ENCODE measurements around the gene SLU7.
A peak's percentile ranks its signal among the peaks of the same experiment; 100 is the strongest.

Gene SLU7

DNA sequence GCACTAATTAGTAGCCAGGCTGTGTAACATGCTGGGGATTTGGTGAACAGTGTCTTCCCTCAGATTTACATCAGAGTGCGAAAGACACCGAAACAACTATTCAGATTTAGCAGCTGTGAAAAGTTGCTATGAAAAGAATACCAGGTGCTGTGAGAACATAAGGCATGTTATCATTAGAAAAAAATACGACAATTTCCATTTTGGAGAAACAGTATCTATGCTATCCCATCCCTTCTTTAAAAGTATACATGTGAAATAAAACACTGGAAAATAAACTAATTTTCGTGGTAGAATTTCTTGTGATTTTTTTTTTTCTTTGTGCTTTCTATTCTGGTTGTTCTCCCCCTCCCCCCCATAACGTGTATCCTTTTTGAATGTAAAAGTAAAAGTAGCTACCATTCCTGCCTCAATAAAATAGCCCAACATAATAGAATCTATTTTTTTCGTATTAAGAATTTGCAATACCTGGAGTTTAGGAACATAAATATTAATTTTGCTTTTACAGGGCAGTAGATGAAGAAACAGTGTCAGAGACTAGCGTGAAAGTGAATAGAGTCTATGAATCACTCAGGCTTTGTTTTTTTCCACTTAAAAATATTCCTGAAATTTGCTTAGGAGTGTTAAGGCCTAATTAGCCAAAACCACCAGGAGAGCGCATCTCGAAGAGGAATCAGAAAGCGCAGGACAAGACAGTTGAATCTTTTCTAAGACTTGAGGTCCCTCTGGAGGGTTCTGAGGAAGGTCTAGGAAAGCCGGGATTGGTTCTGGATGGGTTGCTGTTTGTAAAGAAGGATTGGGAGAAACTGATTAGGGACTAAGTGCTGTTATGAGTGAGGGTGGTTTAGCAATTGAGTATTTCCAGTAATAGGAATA lies 813 bp upstream of the SLU7 start:
- DNase-seq (ENCODE audit: low read depth, low spot score): no peak

- DNase-seq (ENCODE audit: low read depth, low spot score): peak; percentile 73
Measured at GRCh38 chr5:160399402-160400353, 19.2 kb downstream of the SLU7 start, which contains the start of gene FAM200C. Gene FAM200C, minus strand, starts transcription at chr5:160400054. Its CDS starts 4,564 bp downstream, at chr5:160395490.

DNA sequence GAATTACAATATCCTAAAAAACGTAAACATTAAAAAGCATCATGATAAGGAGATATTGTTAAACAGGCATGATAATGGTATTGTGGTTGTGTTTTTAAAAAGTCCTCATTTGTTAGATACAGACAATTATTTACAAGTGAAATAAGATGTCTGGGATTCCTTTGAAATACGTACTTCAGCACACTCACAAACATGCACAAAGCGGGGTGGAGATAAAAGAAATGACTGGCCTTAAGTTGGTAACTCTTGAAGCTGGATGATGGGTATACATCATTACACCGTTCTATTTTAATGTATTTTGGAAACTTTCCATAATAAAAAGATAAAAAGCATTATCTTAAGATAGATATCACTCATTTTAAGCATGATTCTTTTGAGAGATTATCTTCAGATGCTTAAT lies 20.1 kb downstream of the SLU7 start:
- no peak for DNase-seq (ENCODE audit: low read depth, low spot score)

GRCh38 chr5:160397492-160397891 lies 21.4 kb downstream of the SLU7 start:
- DNase-seq (ENCODE audit: low read depth, low spot score): no peak

- no peak for DNase-seq (ENCODE audit: low read depth, low spot score)
Measured at GRCh38 chr5:160395111-160395510, 23.8 kb downstream of the SLU7 start.

DNA sequence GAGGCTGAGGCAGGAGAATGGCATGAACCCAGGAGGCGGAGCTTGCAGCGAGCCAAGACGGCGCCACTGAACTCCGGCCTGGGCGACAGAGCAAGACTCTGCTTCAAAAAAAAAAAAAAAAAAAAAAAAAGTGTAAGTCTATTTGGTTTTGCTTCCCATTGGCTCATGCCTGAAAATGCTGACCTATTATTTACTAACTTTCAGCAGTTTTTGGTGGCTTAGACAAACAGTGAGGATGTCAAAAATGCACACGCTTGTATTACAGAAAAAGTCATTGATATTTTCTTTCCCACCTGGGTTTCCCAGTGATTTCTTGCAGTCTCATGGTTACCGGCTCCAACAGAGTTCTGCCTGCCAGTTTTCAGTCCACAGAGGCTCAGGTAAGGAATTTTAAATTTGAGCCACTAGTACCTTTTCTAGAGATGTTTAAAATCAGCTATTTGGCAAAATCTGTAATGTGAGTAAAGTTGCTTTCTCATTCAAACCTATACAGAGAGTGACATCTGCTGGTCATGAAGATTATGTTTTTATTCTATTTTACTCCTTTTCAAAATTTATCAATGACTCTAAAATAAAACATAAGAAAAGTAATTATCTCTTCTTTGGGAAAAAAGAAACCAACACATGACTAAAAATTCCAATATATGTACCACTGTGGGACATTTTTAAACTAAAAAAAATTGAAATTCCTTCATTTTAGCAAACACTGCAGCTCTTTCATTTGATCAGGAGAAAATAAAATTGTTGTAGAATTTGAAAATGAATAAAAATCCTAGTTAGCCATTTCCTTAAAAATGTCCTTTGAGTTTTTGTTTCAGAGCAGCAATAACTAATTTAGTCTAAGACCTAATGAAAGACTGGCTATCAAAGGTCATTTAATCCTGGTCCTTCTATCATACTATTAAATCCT lies 27.8 kb downstream of the SLU7 start:
- no peak for DNase-seq (ENCODE audit: low read depth, low spot score)

- DNase-seq (ENCODE audit: low read depth, low spot score): no peak
Measured at GRCh38 chr5:160387445-160387844, 31.4 kb downstream of the SLU7 start.

- DNase-seq (ENCODE audit: low read depth, low spot score): no peak
Measured at GRCh38 chr5:160385496-160385895, 33.4 kb downstream of the SLU7 start.

GRCh38 chr5:160384681-160385080 lies 34.2 kb downstream of the SLU7 start:
- no peak for DNase-seq (ENCODE audit: low read depth, low spot score)

DNA sequence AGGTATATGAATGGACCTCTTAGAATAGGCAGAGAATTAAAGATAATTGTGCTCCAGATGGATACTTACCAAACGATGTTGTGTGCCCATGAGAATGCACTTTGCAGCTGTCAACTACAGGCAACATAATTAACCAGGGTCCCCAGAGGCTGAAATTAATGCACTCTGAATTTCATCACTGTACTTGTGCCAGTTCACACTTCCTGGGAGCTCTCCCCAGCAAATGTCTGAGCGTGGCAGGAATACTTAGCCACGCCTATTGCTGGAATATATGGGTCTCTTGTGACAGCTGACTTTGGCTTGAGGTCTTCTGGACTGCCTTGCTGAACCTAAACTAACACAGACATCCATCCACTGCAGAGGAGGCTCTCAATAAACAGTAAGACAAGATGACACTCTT lies 36.5 kb downstream of the SLU7 start:
- DNase-seq (ENCODE audit: low read depth, low spot score): no peak

DNA sequence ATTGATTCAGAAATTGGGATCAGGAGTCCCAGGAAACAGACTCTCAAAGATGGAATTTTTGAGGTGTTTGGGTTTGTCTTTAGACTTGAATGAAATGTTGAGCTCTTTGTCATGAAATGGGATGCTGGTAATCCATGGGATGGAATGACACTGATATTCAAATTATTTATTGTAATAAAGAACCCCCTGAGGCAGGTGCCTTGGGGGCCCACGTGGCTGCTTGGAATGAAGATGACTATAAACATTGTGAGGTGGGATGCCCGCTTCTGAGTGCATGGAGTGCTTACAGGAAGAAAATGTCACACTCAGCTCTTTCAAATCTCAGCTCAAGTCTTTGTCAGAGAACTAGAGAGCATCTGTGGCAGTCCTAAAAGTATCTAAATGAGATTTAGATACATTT lies 38.8 kb downstream of the SLU7 start:
- no peak for DNase-seq (ENCODE audit: low read depth, low spot score)

GRCh38 chr5:160379511-160379910 lies 39.4 kb downstream of the SLU7 start:
- no peak for DNase-seq (ENCODE audit: low read depth, low spot score)

DNA sequence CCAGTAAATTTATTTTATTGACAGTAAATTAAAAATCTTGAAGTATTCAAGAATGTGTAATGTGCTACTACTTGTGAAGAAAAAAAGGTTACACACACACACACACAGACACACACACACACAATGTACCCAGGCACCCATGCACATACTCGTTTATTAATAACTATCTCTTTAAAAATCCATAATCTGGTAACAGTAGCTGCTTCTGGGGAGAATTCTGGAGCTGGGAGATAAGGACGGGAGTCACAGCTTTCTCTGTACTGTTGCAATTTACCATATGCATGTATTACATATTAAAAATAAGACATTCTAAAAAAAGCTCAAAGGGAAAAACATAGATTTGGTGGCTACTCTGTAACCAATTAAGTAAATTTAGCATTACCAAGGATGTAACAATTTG lies 40.6 kb downstream of the SLU7 start:
- no peak for DNase-seq (ENCODE audit: low read depth, low spot score)

DNA sequence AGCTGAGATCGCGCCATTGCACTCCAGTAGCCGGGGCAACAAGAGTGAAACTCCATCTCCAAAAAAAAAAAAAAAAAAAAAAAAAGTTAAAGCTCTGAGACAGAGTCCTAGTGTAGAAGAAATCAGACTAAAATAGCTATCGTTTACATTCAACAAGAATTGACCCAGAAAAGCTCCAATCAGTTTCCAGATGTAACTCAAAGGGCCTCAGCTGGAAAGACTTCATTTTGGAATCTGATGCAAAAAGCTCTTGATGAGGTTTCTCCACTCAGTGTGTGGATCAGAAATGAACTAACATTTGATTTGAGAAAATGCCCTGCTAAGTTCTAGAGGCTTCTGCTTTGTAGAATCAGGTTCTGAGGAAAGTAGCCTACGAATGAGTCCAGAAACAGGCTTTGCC lies 41.2 kb downstream of the SLU7 start:
- no peak for DNase-seq (ENCODE audit: low read depth, low spot score)

- DNase-seq (ENCODE audit: low read depth, low spot score): no peak
Measured at GRCh38 chr5:160376416-160376815, 42.5 kb downstream of the SLU7 start.

- DNase-seq (ENCODE audit: low read depth, low spot score): no peak
Measured at GRCh38 chr5:160375701-160376100, 43.2 kb downstream of the SLU7 start.

- DNase-seq (ENCODE audit: low read depth, low spot score): no peak
Measured at GRCh38 chr5:160375166-160375565, 43.7 kb downstream of the SLU7 start.

DNA sequence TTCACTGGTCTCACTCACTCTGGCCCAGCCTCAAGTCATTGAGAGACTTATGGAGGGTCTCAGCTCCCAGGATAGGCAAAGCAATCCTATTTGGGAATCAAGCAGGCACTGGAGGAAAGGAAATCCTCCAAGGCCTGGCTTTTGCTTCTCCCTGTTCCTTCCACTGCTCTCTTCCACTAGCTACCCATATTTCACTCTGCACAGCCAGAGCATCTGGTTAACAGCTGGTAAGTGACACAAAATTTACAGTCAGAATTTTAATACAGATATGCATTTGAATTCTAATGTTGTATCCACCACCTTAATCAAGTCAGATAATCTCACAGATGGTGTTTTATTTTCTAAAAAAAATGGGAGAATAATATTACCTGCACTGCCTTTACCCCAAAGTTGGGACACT lies 47.6 kb downstream of the SLU7 start:
- no peak for DNase-seq (ENCODE audit: low read depth, low spot score)

DNA sequence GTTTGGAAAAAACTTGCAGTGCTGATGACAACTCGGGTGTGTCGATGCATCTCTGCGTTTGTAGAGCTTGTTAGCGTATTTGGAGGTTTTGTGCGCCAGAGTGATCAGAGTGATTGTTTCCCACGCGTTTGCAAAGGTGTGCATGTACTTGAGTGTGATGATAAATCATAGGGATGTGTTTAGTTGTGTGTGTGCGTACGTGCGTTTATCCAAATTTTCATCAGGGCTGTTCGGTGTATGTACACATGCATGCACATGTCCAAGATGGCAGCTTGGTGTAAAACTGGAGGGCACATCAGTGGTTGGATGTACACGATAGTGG lies 48.2 kb downstream of the SLU7 start:
- DNase-seq (ENCODE audit: low read depth, low spot score): no peak

- DNase-seq (ENCODE audit: low read depth, low spot score): no peak
Measured at GRCh38 chr5:160369990-160370712, 48.7 kb downstream of the SLU7 start, which contains the start of gene C1QTNF2. Gene C1QTNF2, minus strand, starts transcription at chr5:160370626. Its CDS starts 15,615 bp downstream, at chr5:160355011.

DNA sequence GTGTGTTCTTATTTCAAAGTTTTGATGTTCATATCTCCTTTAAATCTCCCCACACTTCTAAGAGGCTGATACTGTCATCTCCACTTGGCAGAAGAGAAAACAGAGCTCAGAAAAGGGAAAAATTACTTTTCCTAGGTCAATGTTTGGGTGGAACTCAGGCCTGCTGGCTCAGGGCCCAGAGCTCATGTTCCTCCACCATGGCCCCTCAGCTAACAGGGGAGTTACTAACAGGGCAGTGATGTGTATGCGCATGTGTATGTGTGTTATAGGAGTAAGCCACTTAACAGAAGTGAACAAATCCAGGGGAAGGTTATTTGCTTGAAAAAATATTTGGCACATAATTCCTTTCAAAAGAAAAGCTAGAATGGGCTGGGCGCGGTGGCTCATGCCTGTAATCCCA lies 51.0 kb downstream of the SLU7 start:
- DNase-seq (ENCODE audit: low read depth, low spot score): no peak
